ENCODE measurements around the gene VSTM4. TPM values are rescaled to one million over a fixed set of nuclear protein-coding genes. Genes with fewer than 3 reads are reported as not detected.

Gene VSTM4
- total and polyA plus RNA-seq, 2 of the 4 experiments (the other 2 are of a cell fraction), result 2.4 to 2.9 TPM

- no CpG with 5 or more reads among the region's 5 CpGs for WGBS, 2 experiments (ENCODE audit: extremely low coverage in 2 of 2, insufficient read length in 1 of 2)
Observed at GRCh38 chr10:48978318-48978717, 137.0 kb downstream of the VSTM4 start.

More at GRCh38 chr10:48978318-48978717, 137.0 kb downstream of the VSTM4 start:
- H3K9ac ChIP-seq (ENCODE audit: low read depth, low read length), result no peak overlapping the region
- in situ Hi-C loops (cut with MboI; ENCODE audit: low sequenced_read_pairs) (loop anchor here (5.0 kb wide), 1 partner anchor 534 kb away; no protein-coding TSS in a partner anchor), dilution Hi-C loops (cut with HindIII; ENCODE audit: low sequenced_read_pairs, unreplicated experiment) (no loop called here), intact Hi-C loops (cut with micrococcal nuclease) (loop anchor here (10.0 kb wide), 1 partner anchor 314 kb away; no protein-coding TSS in a partner anchor)
- H2AK5ac ChIP-seq (ENCODE audit: low read depth, low read length), result no peak overlapping the region
- no peaks in the 10 kb centered on the region for H3K9me1 ChIP-seq (ENCODE audit: insufficient read depth, low read length)
- H4K20me1 ChIP-seq (ENCODE audit: insufficient read depth, low read length), result no peaks in the 10 kb centered on the region
- peaks cover 18% of the 10 kb centered on the region for H3K27me3 ChIP-seq (ENCODE audit: control insufficient read depth, insufficient read depth, low read length)
- no peak overlapping the region for H3K4ac ChIP-seq (ENCODE audit: low read depth, low read length)
- H4K5ac ChIP-seq (ENCODE audit: low read depth, low read length), result no peak overlapping the region
- H2BK20ac ChIP-seq (ENCODE audit: low read depth, low read length), result no peak overlapping the region
- H3K23ac ChIP-seq (ENCODE audit: low read depth, low read length), result no peak overlapping the region
- H3K79me1 ChIP-seq (ENCODE audit: low read depth in 1 of 2, low read length in 2 of 2), result no peaks in the 10 kb centered on the region
- H3K9me3 ChIP-seq (ENCODE audit: control insufficient read depth, insufficient read depth, low read length), result no peaks in the 10 kb centered on the region
- DNase-seq (no peak), ATAC-seq (ENCODE audit: low read depth) (no peak)
- no peak overlapping the region for H4K8ac ChIP-seq (ENCODE audit: low read depth in 2 of 2, low read length in 2 of 2)
- no peak overlapping the region for H3K14ac ChIP-seq (replicated peaks; ENCODE audit: low read depth, low read length)
- H2BK5ac ChIP-seq (ENCODE audit: low read depth, low read length, poor library complexity, severe bottlenecking), result no peak overlapping the region
- no peak overlapping the region for H2AK9ac ChIP-seq (replicated peaks; ENCODE audit: low read depth, low read length, poor library complexity)
- no peak overlapping the region for H3K4me3 ChIP-seq (ENCODE audit: insufficient read depth, low read depth, low read length)
- no peaks in the 10 kb centered on the region for H3K36me3 ChIP-seq (ENCODE audit: control insufficient read depth, insufficient read depth, low read length)
- H3K4me2 ChIP-seq (ENCODE audit: low read depth, low read length), result no peak overlapping the region
- H2AFZ ChIP-seq (replicated peaks; ENCODE audit: low read length, poor library complexity), result no peak overlapping the region
- no peak overlapping the region for H2BK15ac ChIP-seq (ENCODE audit: low read depth, low read length)
- POLR2A ChIA-PET (ENCODE audit: unreplicated experiment), result no interaction called here
- H2BK120ac ChIP-seq (ENCODE audit: low read depth, low read length), result no peak overlapping the region
- H4K91ac ChIP-seq (ENCODE audit: insufficient read depth, low read depth, low read length), result no peak overlapping the region
- H3K27ac ChIP-seq (ENCODE audit: insufficient read depth, low read length), result no peak overlapping the region
- CTCF ChIA-PET, result no interaction called here
- no peak overlapping the region for H3K18ac ChIP-seq (ENCODE audit: low read depth, low read length)
- H3K56ac ChIP-seq (ENCODE audit: extremely low read depth, insufficient read depth, low read length), result no peak overlapping the region
- no TSS peak for BruUV-seq (replicated peaks)
- no peaks in the 10 kb centered on the region for H3K4me1 ChIP-seq (ENCODE audit: control insufficient read depth, insufficient read depth, low read length)
- no peak for TF ChIP-seq MXI1 (IDR thresholded peaks at IDR 0.05; ENCODE audit: borderline replicate concordance, low read depth, low read length)
- TF ChIP-seq POLR2A (IDR thresholded peaks at IDR 0.05; ENCODE audit: low read depth, low read length), result no peak
- no peak for TF ChIP-seq FOS (IDR thresholded peaks at IDR 0.05; ENCODE audit: low read depth, low read length)
- no peak for TF ChIP-seq CHD1 (IDR thresholded peaks at IDR 0.05; ENCODE audit: low read depth, low read length)
- no peak for TF ChIP-seq CTCF (conservative IDR thresholded peaks at IDR 0.05; ENCODE audit: low read depth, low read length)
- TF ChIP-seq BHLHE40 (IDR thresholded peaks at IDR 0.05; ENCODE audit: low read depth, low read length), result no peak
- no peak for TF ChIP-seq NFE2L2 (IDR thresholded peaks at IDR 0.05; ENCODE audit: low read depth, low read length)
- no peak for TF ChIP-seq USF2 (IDR thresholded peaks at IDR 0.05; ENCODE audit: low read depth, low read length)
- TF ChIP-seq SMC3 (IDR thresholded peaks at IDR 0.05; ENCODE audit: low read depth, low read length), result no peak
- TF ChIP-seq ELK1 (IDR thresholded peaks at IDR 0.05; ENCODE audit: borderline replicate concordance, low read depth, low read length), result no peak
- TF ChIP-seq RFX5 (IDR thresholded peaks at IDR 0.05; ENCODE audit: low read depth, low read length), result no peak
- TF ChIP-seq MAFK (IDR thresholded peaks at IDR 0.05; ENCODE audit: low read depth, low read length), result no peak
